GM12872 (cell line): ENCODE measurements around the gene ABCC8.

ENCODE experiments used
- CTCF ChIP-seq: IDR thresholded peaks from 3 replicates; pipeline ENCODE4 v1.5.1; 2011; ENCODE audit warnings: low read depth, mild to moderate bottlenecking, low read length, moderate library complexity; ENCODE audit not compliant: insufficient read depth

Gene ABCC8

GRCh38 chr11:17479284-17480214 is 2.9 kb upstream of the ABCC8 start:
- no peak for TF ChIP-seq CTCF

- TF ChIP-seq CTCF = no peak
These were observed 1.4 kb upstream of the ABCC8 start for GRCh38 chr11:17478070-17478469.

GRCh38 chr11:17477361-17477760 is 716 bp upstream of the ABCC8 start:
- no peak for TF ChIP-seq CTCF

GRCh38 chr11:17477084-17477333 is 364 bp upstream of the ABCC8 start:
- TF ChIP-seq CTCF = no peak

- no peak for TF ChIP-seq CTCF
These were observed 854 bp downstream of the ABCC8 start for GRCh38 chr11:17475666-17476316.

GRCh38 chr11:17473071-17473744 is 3.4 kb downstream of the ABCC8 start:
- peak; percentile 5; the same call in 1 of the 3 replicates for TF ChIP-seq CTCF

GRCh38 chr11:17472467-17472866 is 4.2 kb downstream of the ABCC8 start:
- TF ChIP-seq CTCF = no peak
